GM18520 (cell line): Measurements from ENCODE around the gene BAIAP2L1.

Source experiments
- ATAC-seq: cut with Tn5 transposase; IDR thresholded peaks from one replicate; pipeline ENCODE4 v1.9.1; 2021; ENCODE audit not compliant: unreplicated experiment

The BAIAP2L1 gene

GRCh38 chr7:98280791-98281756 lies 119.8 kb downstream of the BAIAP2L1 start, which contains the start of gene BRI3:
Gene BRI3, plus strand, starts transcription at chr7:98281686. Its CDS starts 110 bp downstream, at chr7:98281796.
- peak; percentile 61 for ATAC-seq

- no peak for ATAC-seq
These were observed 120.6 kb downstream of the BAIAP2L1 start for GRCh38 chr7:98280296-98280695.

DNA sequence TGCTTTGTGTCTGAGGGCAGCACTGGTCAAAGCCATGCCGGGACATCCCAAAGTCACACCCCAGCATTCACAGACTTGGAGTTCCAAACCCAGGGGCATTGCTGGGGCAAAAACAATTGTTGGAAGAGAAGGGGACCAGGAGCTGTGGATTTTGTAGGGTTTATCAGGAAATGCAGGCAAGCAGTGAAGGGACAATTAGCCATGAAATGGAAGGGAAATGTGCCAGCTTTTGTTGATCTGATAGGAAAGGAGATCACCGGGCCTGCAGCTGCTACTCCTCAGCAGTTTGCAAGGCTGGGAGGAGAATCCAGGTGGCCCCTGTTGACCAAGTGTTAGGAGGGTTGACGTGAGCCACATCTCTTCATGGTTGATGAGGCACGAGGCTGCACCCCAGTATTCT lies 122.0 kb downstream of the BAIAP2L1 start:
- no peak for ATAC-seq

DNA sequence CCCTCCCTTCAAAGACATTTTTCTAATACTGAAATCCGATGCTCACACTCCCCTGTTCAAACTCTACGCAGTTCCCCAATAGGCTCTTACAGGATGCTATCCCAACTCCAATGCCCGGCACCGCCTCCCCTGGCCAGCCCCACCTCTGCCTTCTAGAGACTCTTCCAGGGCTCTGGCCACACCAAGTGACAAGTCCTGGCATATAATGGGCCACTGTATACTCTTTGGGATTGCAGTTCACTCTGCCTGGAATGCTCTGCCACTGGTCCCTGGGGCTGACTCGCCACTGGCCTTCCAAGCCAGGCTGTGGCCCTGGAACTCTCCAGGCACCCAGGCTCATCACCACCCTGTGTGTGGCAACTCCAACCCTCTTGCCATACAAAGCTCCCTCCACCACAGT lies 122.5 kb downstream of the BAIAP2L1 start:
- ATAC-seq: no peak

GRCh38 chr7:98276241-98276761 lies 124.6 kb downstream of the BAIAP2L1 start:
- no peak for ATAC-seq

DNA sequence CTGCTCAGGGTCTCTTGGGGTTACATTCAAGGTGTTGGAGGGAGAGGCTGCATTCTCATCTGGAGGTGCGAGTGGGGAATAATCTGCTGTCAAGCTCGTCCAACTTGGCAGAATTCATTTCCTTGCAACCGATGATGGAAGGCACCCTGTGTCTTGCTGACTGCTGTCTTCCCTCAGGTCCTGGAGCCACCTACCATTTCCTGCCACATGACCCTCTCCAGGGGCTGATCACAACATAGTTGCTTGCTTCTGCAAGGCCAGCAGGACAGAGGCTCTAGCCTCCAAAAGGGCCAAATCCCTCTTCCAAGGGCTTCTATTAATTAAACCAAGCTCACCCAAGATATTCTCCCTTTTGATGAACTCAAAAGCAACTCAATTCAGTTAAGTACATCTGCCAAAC lies 133.6 kb downstream of the BAIAP2L1 start:
- ATAC-seq: no peak

DNA sequence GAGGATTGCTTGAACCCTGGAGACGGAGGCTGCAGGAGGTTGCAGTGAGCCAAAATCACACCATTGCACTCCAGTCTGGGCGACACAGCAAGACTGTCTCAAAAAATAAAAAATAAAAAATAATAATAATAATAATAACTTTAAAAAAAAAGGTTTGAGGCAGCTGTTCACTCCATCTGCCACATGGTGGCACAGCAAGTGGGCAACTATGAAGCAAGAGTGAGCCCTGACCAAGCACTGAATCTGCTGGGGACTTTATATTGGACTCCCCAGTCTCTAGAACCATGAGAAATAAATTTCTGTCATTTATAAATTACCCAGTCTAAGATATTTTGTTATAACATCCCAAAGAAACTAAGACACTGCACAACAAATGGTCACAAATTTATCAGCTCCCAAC lies 134.1 kb downstream of the BAIAP2L1 start:
- ATAC-seq: no peak

DNA sequence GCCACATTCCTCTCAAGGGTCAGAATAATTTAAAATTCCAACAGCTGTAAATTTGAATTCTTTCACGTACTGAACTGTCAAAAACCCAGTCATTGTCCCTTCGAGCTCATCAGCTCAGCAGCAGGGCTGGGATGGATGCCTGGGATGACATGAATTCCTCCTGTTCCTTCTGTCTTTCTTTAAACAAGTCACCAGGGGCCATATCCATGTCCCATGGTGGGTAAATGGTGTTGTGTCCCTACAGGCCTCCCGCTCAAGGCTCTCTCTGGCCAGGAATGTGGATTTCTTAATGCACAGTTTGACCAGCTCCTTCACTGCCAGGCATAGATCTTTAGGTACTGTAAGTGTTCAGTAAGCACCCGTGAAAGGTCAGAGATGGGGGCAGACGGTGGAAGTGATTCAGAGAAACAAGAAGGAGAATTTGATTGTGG lies 135.0 kb downstream of the BAIAP2L1 start:
- no peak for ATAC-seq

GRCh38 chr7:98257701-98258100 lies 143.2 kb downstream of the BAIAP2L1 start:
- no peak for ATAC-seq

- ATAC-seq: no peak
These were observed 144.5 kb downstream of the BAIAP2L1 start for GRCh38 chr7:98256431-98256830.

GRCh38 chr7:98254951-98255610 lies 145.8 kb downstream of the BAIAP2L1 start:
- ATAC-seq: no peak

GRCh38 chr7:98254516-98254915 lies 146.4 kb downstream of the BAIAP2L1 start:
- ATAC-seq: no peak

GRCh38 chr7:98252425-98253054 lies 148.3 kb downstream of the BAIAP2L1 start:
- no peak for ATAC-seq

GRCh38 chr7:98251601-98252424 lies 149.1 kb downstream of the BAIAP2L1 start, which contains the start of gene TECPR1:
Gene TECPR1, minus strand, starts transcription at chr7:98252232. Its CDS starts 6,086 bp downstream, at chr7:98246146.
- peak; percentile 99 for ATAC-seq

- no peak for ATAC-seq
These were observed 149.7 kb downstream of the BAIAP2L1 start for GRCh38 chr7:98251231-98251600.

DNA sequence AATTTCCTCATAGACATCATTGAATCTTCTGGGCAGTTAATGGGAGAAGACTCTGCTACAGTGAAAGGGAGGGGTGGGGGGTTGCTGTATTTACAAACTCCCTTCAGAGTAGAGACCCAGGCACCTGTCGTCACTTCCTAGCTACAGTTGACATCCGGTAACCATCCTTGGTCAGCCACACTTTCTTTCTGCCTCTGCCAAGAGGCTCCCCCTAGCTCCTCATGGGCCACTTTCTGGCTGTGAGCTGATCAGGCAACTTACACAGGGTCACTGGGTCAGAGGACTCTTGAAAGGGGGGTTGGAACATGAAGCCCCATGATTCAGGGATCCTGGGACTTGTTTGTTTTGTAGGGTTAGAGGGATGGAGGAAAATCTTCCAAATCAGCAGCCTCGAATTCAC lies 150.1 kb downstream of the BAIAP2L1 start:
- no peak for ATAC-seq

DNA sequence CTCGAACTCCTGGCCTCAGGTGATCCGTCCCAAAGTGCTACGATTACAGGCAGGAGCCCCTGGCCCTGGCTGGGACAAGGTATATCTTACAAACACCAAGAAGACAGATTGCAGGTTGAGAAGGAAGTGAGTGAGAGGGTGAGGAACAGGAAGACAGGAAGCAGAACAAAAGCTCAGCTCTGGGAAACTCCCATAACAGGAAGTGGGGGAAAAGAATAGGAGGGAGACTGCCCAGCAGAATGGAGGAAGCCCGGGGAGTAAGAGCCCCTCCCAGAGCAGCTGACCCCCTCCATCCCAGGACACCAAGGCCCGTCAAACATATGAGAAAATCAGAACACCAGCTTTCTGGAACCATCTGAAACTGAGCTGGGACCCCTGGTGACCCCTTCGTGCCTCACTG lies 151.8 kb downstream of the BAIAP2L1 start:
- no peak for ATAC-seq

DNA sequence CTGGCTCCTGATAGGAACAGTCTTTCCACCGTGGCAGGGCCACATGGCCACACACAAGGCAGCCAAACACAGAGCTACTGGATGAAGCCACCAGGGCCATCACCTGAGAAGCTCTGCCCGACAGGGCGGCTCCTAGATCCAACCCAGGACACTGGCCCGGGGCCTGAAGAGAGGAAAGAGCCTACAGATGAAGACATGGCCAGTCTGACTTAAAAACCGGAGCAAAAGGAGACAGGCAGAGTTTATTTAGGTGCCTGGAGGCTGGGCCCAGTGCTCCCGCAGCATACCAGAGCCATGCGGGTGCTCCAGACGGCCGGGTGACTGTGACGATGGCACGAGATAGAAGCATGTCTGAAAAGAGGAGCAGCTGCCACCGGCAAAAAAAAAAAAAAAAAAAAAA lies 152.7 kb downstream of the BAIAP2L1 start:
- no peak for ATAC-seq

- no peak for ATAC-seq
These were observed 156.0 kb downstream of the BAIAP2L1 start for GRCh38 chr7:98244871-98245270.

DNA sequence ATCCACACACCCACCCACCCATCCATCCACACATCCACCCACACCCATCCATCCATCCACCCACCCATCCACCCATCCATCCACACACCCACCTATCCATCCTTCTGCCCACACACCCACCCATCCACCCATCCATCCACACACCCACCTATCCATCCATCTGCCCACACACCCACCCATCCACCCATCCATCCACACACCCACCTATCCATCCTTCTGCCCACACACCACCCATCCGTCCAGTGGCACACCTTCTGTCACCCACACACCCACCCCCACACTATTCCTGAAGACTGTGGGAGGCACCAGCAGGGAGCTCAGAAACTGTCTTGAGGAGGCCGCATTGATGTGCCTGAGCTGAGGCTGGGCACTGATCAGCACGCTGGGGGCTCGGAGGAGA lies 158.0 kb downstream of the BAIAP2L1 start:
- no peak for ATAC-seq
